IMR-90 (cell line): ENCODE results near the gene HMG20A. TPM values are rescaled to one million over a fixed set of nuclear protein-coding genes. Genes with fewer than 3 reads are reported as not detected.

Experiments
- ATAC-seq: fragments of 200-7000 bp; cut with Tn5 transposase; 2 replicates; pipeline ENCODE4 v1.9.1; 2020; ENCODE audit warnings: low read depth, mild to moderate bottlenecking, moderate library complexity
- BruUV-seq: library from RNA; stranded (reverse); fragments of 400-500 nt; replicated peaks from 2 replicates; lab custom pipeline; 2021; lab: Mats Ljungman, UMichigan
- CTCF ChIA-PET: fragments of 300-600 bp; formaldehyde crosslinking; extraction: SDS; loops from one replicate; lab custom pipeline; 2021; ENCODE audit warnings: antibody characterized with exemption; lab: Yijun Ruan, JAX
- POLR2A ChIA-PET: fragments of 300-600 bp; sonication (Branson Sonifier 250); formaldehyde crosslinking; loops from one replicate; lab custom pipeline; 2022; ENCODE audit warnings: antibody characterized with exemption; ENCODE audit not compliant: unreplicated experiment; lab: Charles Lee
- DNase-seq: peaks from one replicate; pipeline ENCODE4 v3.0.0; 2013
- H2AFZ ChIP-seq: replicated peaks from 2 replicates; pipeline ENCODE3; 2013; ENCODE audit warnings: low read length, mild to moderate bottlenecking; ENCODE audit not compliant: poor library complexity
- H2AK5ac ChIP-seq: 2 replicates; pipeline ENCODE4 v1.6.1; 2013; ENCODE audit warnings: low read depth, low read length, inconsistent platforms
- H2AK9ac ChIP-seq: replicated peaks from 2 replicates; pipeline ENCODE3; 2013; ENCODE audit warnings: mild to moderate bottlenecking, low read depth, low read length, moderate library complexity; ENCODE audit not compliant: poor library complexity
- H2BK120ac ChIP-seq: 2 replicates; pipeline ENCODE4 v1.6.1; 2013; ENCODE audit warnings: low read depth, low read length, inconsistent platforms
- H2BK15ac ChIP-seq: 3 replicates; pipeline ENCODE4 v1.6.1; 2013; ENCODE audit warnings: low read depth, low read length, inconsistent platforms
- H2BK20ac ChIP-seq: 2 replicates; pipeline ENCODE4 v1.6.1; 2013; ENCODE audit warnings: low read depth, mild to moderate bottlenecking, inconsistent platforms, low read length, moderate library complexity
- H2BK5ac ChIP-seq: 2 replicates; pipeline ENCODE4 v1.6.1; 2013; ENCODE audit warnings: mild to moderate bottlenecking, low read depth, low read length, inconsistent platforms; ENCODE audit not compliant: poor library complexity, severe bottlenecking
- H3K14ac ChIP-seq: replicated peaks from 2 replicates; pipeline ENCODE4 v1.6.1; 2013; ENCODE audit warnings: low read depth, low read length, inconsistent platforms
- H3K18ac ChIP-seq: 2 replicates; pipeline ENCODE4 v1.6.1; 2013; ENCODE audit warnings: low read depth, low read length, control low read depth
- H3K23ac ChIP-seq: 2 replicates; pipeline ENCODE4 v1.6.1; 2013; ENCODE audit warnings: low read depth, low read length, inconsistent platforms
- H3K27ac ChIP-seq: 2 replicates; pipeline ENCODE4 v1.5.1; 2013; ENCODE audit warnings: mild to moderate bottlenecking, control low read depth, low read length; ENCODE audit not compliant: insufficient read depth
- H3K27me3 ChIP-seq: 2 replicates; pipeline ENCODE4 v1.6.1; 2013; ENCODE audit warnings: low read length; ENCODE audit not compliant: control insufficient read depth, insufficient read depth
- H3K36me3 ChIP-seq: 2 replicates; pipeline ENCODE4 v1.6.1; 2013; ENCODE audit warnings: low read length, mixed read lengths; ENCODE audit not compliant: control insufficient read depth, insufficient read depth
- H3K4ac ChIP-seq: 2 replicates; pipeline ENCODE4 v1.6.1; 2013; ENCODE audit warnings: low read depth, low read length, inconsistent platforms
- H3K4me1 ChIP-seq: 2 replicates; pipeline ENCODE4 v1.6.1; 2013; ENCODE audit warnings: low read length, mixed read lengths; ENCODE audit not compliant: control insufficient read depth, insufficient read depth
- H3K4me2 ChIP-seq: 2 replicates; pipeline ENCODE4 v1.6.1; 2013; ENCODE audit warnings: low read depth, mild to moderate bottlenecking, control low read depth, low read length, moderate library complexity
- H3K4me3 ChIP-seq: 2 replicates; pipeline ENCODE4 v1.5.1; 2013; ENCODE audit warnings: low read depth, mild to moderate bottlenecking, control low read depth, low read length, moderate library complexity; ENCODE audit not compliant: insufficient read depth
- H3K56ac ChIP-seq: 2 replicates; pipeline ENCODE4 v1.6.1; 2013; ENCODE audit warnings: low read length, inconsistent platforms; ENCODE audit not compliant: insufficient read depth; ENCODE audit errors: extremely low read depth
- H3K79me1 ChIP-seq, 2 experiments: 2 replicates each; pipeline ENCODE4 v1.6.1; 2013; ENCODE audit warnings: low read length in 2 of 2, inconsistent platforms in 1 of 2, low read depth in 1 of 2
- H3K9ac ChIP-seq: 2 replicates; pipeline ENCODE4 v1.6.1; 2013; ENCODE audit warnings: low read depth, low read length, control low read depth
- H3K9me1 ChIP-seq: 2 replicates; pipeline ENCODE4 v1.6.1; 2013; ENCODE audit warnings: low read length, inconsistent platforms; ENCODE audit not compliant: insufficient read depth
- H3K9me3 ChIP-seq: 2 replicates; pipeline ENCODE4 v1.6.1; 2013; ENCODE audit warnings: low read length; ENCODE audit not compliant: control insufficient read depth, insufficient read depth
- H4K20me1 ChIP-seq: 2 replicates; pipeline ENCODE4 v1.6.1; 2013; ENCODE audit warnings: low read length, inconsistent platforms; ENCODE audit not compliant: insufficient read depth
- H4K5ac ChIP-seq: 2 replicates; pipeline ENCODE4 v1.6.1; 2013; ENCODE audit warnings: mild to moderate bottlenecking, low read depth, low read length, control low read depth
- H4K8ac ChIP-seq, 2 experiments: 2 replicates each; pipeline ENCODE4 v1.6.1; 2013; ENCODE audit warnings: low read depth in 2 of 2, low read length in 2 of 2, control low read depth in 1 of 2, inconsistent platforms in 1 of 2
- H4K91ac ChIP-seq: 2 replicates; pipeline ENCODE4 v1.6.1; 2013; ENCODE audit warnings: low read depth, low read length, inconsistent platforms; ENCODE audit not compliant: insufficient read depth
- BHLHE40 ChIP-seq: fragments of 150-350 bp; IDR thresholded peaks from 2 replicates; pipeline ENCODE4 v1.6.1; 2016; ENCODE audit warnings: mild to moderate bottlenecking, low read depth, low read length
- CEBPB ChIP-seq: IDR thresholded peaks from 2 replicates; pipeline ENCODE4 v1.6.1; 2012; ENCODE audit warnings: low read depth, low read length, improper control_type of control experiment
- CHD1 ChIP-seq: IDR thresholded peaks from 2 replicates; pipeline ENCODE4 v1.6.1; 2012; ENCODE audit warnings: low read depth, low read length, improper control_type of control experiment
- FOS ChIP-seq: fragments of 150-350 bp; IDR thresholded peaks from 2 replicates; pipeline ENCODE4 v1.6.1; 2016; ENCODE audit warnings: low read depth, low read length
- MAZ ChIP-seq: IDR thresholded peaks from 2 replicates; pipeline ENCODE4 v1.6.1; 2012; ENCODE audit warnings: low read depth, mild to moderate bottlenecking, low read length, improper control_type of control experiment, moderate library complexity, borderline replicate concordance
- MXI1 ChIP-seq: IDR thresholded peaks from 2 replicates; pipeline ENCODE4 v1.6.1; 2012; ENCODE audit warnings: low read depth, mild to moderate bottlenecking, low read length, moderate library complexity, borderline replicate concordance
- NFE2L2 ChIP-seq: fragments of 150-350 bp; IDR thresholded peaks from 2 replicates; pipeline ENCODE4 v1.6.1; 2016; ENCODE audit warnings: low read depth, mild to moderate bottlenecking, low read length
- POLR2A ChIP-seq: IDR thresholded peaks from 2 replicates; pipeline ENCODE4 v1.6.1; 2012; ENCODE audit warnings: mild to moderate bottlenecking, low read depth, low read length
- RAD21 ChIP-seq: IDR thresholded peaks from 2 replicates; pipeline ENCODE4 v1.6.1; 2012; ENCODE audit warnings: low read length, improper control_type of control experiment
- RCOR1 ChIP-seq: IDR thresholded peaks from 2 replicates; pipeline ENCODE4 v1.6.1; 2012; ENCODE audit warnings: mild to moderate bottlenecking, low read length, improper control_type of control experiment; ENCODE audit not compliant: insufficient replicate concordance
- RFX5 ChIP-seq: IDR thresholded peaks from 2 replicates; pipeline ENCODE4 v1.8.0; 2012; ENCODE audit warnings: low read depth, mild to moderate bottlenecking, low read length, moderate library complexity
- WGBS, 2 experiments: methylation state at CpG; one replicate each; pipeline versions ENCODE4 v1.1.5 to v1.1.7; 2013; ENCODE audit warnings: missing lambda C conversion rate in 2 of 2; ENCODE audit not compliant: insufficient read length in 1 of 2; ENCODE audit errors: extremely low coverage in 2 of 2; 5-methylcytosine and 5-hydroxymethylcytosine counted together
- dilution Hi-C: fragments of 300-500 bp; cut with HindIII; formaldehyde crosslinking; loops from one replicate; pipeline ENCODE4 v1.14.3; 2018; ENCODE audit warnings: low sequenced_read_pairs; ENCODE audit not compliant: unreplicated experiment
- in situ Hi-C: fragments of 300-500 bp; cut with MboI; formaldehyde crosslinking; loops from 3 replicates; pipeline ENCODE4 v1.14.3; 2019; ENCODE audit warnings: low sequenced_read_pairs, inconsistent platforms, mixed read lengths
- intact Hi-C: fragments of 100-400 bp; cut with micrococcal nuclease; formaldehyde crosslinking; loops from 2 replicates; pipeline ENCODE4 v1.10.0; 2022
- polyA plus RNA-seq, 3 experiments: library from polyadenylated mRNA; depleted of rRNA; stranded (reverse); fragments of >200 nt; gene quantifications; 2 replicates each; pipeline ENCODE4 v1.2.3, GENCODE V29; 2012; ENCODE audit warnings: low replicate concordance in 1 of 3
- total RNA-seq: library from RNA; depleted of rRNA; stranded (reverse); fragments of >200 nt; gene quantifications from 2 replicates; pipeline ENCODE4 v1.2.3, GENCODE V29; 2012
- TF ChIP-seq, protein P1 (sequence below): conservative IDR thresholded peaks from 2 replicates; pipeline ENCODE4 v1.5.1; 2012; ENCODE audit warnings: mild to moderate bottlenecking, low read depth, low read length, improper control_type of control experiment
- TF ChIP-seq, protein P2 (sequence below): fragments of 150-350 bp; IDR thresholded peaks from 2 replicates; pipeline ENCODE4 v1.6.1; 2016; ENCODE audit warnings: low read depth, mild to moderate bottlenecking, low read length, moderate library complexity, borderline replicate concordance

Gene HMG20A
- total and polyA plus RNA-seq, 2 of the 4 experiments (the other 2 are of a cell fraction): 22.3 to 25.3 TPM

DNA sequence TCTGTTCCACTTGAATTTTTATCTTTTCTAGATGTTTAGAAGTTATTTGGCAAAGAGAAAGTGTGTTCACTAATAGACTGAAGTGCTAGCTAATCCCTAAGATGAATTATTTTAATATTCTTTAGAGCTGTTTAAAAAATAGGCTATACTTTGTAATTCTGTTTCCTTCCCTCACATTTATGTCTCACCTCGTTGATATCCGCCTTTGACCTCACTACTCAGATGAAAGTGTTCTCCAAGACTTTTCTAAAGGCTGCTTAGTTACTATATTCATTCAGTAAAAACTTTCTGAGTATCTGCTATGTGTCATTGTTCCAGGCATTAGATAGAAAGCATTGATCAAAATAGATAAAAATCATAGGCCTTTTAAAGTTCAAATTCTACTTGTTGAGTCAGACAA lies 38.3 kb downstream of the HMG20A start:
- BruUV-seq: no TSS peak

More for the DNA sequence above, 38.3 kb downstream of the HMG20A start:
- Histone ChIP-seq H4K5ac (no peak overlapping the region), H2BK20ac (peak overlapping the region; percentile 51; the same call in 1 of the 2 replicates), H3K9me3 (no peaks in the 10 kb centered on the region), H3K4me3 (no peak overlapping the region), H3K79me1 (peaks cover 20 to 55% of the 10 kb centered on the region in 2 experiments), H3K9me1 (peaks cover 9% of the 10 kb centered on the region), H3K27me3 (no peaks in the 10 kb centered on the region), H2AK5ac (no peak overlapping the region), H3K14ac (no peak overlapping the region), H3K36me3 (peaks cover 2% of the 10 kb centered on the region), H3K27ac (no peak overlapping the region), H2BK120ac (no peak overlapping the region), H2BK15ac (no peak overlapping the region), H3K4ac (no peak overlapping the region), H4K8ac (no peak overlapping the region), H4K91ac (no peak overlapping the region), H4K20me1 (peaks cover 20% of the 10 kb centered on the region), H3K9ac (no peak overlapping the region), H3K18ac (no peak overlapping the region), H3K4me1 (peaks cover 24% of the 10 kb centered on the region), H2BK5ac (no peak overlapping the region), H3K56ac (no peak overlapping the region), H2AFZ (no peak overlapping the region), H2AK9ac (no peak overlapping the region), H3K4me2 (no peak overlapping the region), H3K23ac (no peak overlapping the region)
- DNase-seq: no peak
- in situ Hi-C loops (no loop called here), dilution Hi-C loops (no loop called here), intact Hi-C loops (loop anchor here (2.0 to 5.0 kb wide), 2 partner anchors 24 to 38 kb away; no protein-coding TSS in a partner anchor)
- POLR2A ChIA-PET: no interaction called here
- WGBS, 2 experiments: no CpG with 5 or more reads among the region's 2 CpGs
- no peak for TF ChIP-seq RCOR1
- no peak for TF ChIP-seq RAD21
- no peak for TF ChIP-seq MAZ
- no peak for TF ChIP-seq FOS
- TF ChIP-seq, protein P1, sequence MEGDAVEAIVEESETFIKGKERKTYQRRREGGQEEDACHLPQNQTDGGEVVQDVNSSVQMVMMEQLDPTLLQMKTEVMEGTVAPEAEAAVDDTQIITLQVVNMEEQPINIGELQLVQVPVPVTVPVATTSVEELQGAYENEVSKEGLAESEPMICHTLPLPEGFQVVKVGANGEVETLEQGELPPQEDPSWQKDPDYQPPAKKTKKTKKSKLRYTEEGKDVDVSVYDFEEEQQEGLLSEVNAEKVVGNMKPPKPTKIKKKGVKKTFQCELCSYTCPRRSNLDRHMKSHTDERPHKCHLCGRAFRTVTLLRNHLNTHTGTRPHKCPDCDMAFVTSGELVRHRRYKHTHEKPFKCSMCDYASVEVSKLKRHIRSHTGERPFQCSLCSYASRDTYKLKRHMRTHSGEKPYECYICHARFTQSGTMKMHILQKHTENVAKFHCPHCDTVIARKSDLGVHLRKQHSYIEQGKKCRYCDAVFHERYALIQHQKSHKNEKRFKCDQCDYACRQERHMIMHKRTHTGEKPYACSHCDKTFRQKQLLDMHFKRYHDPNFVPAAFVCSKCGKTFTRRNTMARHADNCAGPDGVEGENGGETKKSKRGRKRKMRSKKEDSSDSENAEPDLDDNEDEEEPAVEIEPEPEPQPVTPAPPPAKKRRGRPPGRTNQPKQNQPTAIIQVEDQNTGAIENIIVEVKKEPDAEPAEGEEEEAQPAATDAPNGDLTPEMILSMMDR: no peak
- no peak for TF ChIP-seq NFE2L2
- no peak for TF ChIP-seq CHD1
- TF ChIP-seq, protein P2, sequence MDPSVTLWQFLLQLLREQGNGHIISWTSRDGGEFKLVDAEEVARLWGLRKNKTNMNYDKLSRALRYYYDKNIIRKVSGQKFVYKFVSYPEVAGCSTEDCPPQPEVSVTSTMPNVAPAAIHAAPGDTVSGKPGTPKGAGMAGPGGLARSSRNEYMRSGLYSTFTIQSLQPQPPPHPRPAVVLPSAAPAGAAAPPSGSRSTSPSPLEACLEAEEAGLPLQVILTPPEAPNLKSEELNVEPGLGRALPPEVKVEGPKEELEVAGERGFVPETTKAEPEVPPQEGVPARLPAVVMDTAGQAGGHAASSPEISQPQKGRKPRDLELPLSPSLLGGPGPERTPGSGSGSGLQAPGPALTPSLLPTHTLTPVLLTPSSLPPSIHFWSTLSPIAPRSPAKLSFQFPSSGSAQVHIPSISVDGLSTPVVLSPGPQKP: no peak
- TF ChIP-seq BHLHE40: no peak
- TF ChIP-seq POLR2A: no peak
- no peak for TF ChIP-seq CEBPB
- TF ChIP-seq RFX5: no peak
- TF ChIP-seq MXI1: no peak
- CTCF ChIA-PET: no interaction called here
- ATAC-seq: no peak
